Pons (tissue), 1 donor: ENCODE measurements around the gene ACSS1.
A peak's percentile ranks its signal among the peaks of the same experiment; 100 is the strongest.

Experiments used
- DNase-seq: peaks from one replicate; pipeline ENCODE4 v3.0.0-alpha.2; 2016; ENCODE audit warnings: low spot score

Gene ACSS1

GRCh38 chr20:24970754-24971153, 87.2 kb downstream of the ACSS1 start:
- DNase-seq: peak; percentile 57

GRCh38 chr20:24970030-24970553, 87.8 kb downstream of the ACSS1 start:
- DNase-seq: no peak

GRCh38 chr20:24969186-24970029, 88.5 kb downstream of the ACSS1 start:
- no peak for DNase-seq

GRCh38 chr20:24968278-24968800, 89.6 kb downstream of the ACSS1 start:
- DNase-seq: no peak

GRCh38 chr20:24966317-24967012, 91.5 kb downstream of the ACSS1 start:
- no peak for DNase-seq

- no peak for DNase-seq
These were observed 92.6 kb downstream of the ACSS1 start for GRCh38 chr20:24965065-24965919.

- DNase-seq: no peak
These were observed 93.5 kb downstream of the ACSS1 start for GRCh38 chr20:24964506-24964840.

- no peak for DNase-seq
These were observed 94.0 kb downstream of the ACSS1 start for GRCh38 chr20:24963672-24964505.

GRCh38 chr20:24962510-24962909, 95.4 kb downstream of the ACSS1 start:
- no peak for DNase-seq

GRCh38 chr20:24962182-24962492, 95.8 kb downstream of the ACSS1 start:
- DNase-seq: no peak

GRCh38 chr20:24961384-24962181, 96.4 kb downstream of the ACSS1 start:
- DNase-seq: no peak

GRCh38 chr20:24960861-24961260, 97.1 kb downstream of the ACSS1 start:
- DNase-seq: no peak

- DNase-seq: no peak
These were observed 97.6 kb downstream of the ACSS1 start for GRCh38 chr20:24960302-24960801.

GRCh38 chr20:24959591-24960301, 98.2 kb downstream of the ACSS1 start:
- DNase-seq: no peak

GRCh38 chr20:24958506-24959385, 99.2 kb downstream of the ACSS1 start:
- DNase-seq: no peak

GRCh38 chr20:24957326-24958016, 100.5 kb downstream of the ACSS1 start:
- DNase-seq: no peak
